Kidney capillary endothelial cell (primary cell): ENCODE results near the gene ARL4C.
"Not testable (repeated sequence)": the region's sequence is repeated elsewhere in the genome, so short reads cannot be mapped to it uniquely, and the experiment has no call there.

Experiments
- DNase-seq: peaks from one replicate; pipeline ENCODE4 v3.0.0-alpha.2; 2018; ENCODE audit warnings: low spot score

The ARL4C gene

DNA sequence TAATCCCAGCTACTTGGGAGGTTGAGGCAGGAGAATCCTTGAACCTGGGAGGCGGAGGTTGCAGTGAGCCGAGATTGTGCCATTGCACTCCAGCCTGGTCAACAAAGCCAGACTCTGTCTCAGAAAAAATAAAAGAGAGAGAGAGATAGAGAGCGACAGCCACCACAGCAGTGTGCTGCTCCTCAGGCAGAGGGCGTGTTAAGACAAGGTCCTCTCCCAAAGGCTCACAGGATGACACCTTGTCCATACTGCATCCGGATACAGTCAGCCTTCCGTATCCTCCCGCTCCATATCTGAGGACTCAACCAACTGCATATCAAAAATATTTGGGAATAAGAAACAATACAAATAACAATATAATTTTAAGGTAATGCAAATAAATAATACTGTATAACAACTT lies 20.1 kb downstream of the ARL4C start:
- no peak for DNase-seq

DNA sequence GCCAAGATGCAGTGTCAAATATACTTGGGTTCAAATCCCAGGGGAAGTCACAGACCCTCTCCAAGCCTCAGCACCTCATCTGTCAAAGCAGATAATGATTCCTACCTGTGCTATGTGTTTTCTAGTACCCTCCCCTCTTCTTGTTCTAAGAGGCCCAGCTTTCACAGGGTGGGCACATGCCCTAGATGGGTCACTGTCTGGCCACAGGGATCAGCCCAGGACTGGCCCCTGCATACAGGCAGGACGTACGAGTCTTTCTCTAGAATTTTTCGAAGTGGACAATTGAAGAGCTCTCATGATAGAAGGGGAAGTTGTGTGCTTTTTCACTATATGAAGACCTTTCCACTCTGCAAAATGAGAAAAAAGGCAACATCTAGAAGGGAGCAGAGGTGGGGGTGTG lies 22.2 kb downstream of the ARL4C start:
- no peak for DNase-seq

DNA sequence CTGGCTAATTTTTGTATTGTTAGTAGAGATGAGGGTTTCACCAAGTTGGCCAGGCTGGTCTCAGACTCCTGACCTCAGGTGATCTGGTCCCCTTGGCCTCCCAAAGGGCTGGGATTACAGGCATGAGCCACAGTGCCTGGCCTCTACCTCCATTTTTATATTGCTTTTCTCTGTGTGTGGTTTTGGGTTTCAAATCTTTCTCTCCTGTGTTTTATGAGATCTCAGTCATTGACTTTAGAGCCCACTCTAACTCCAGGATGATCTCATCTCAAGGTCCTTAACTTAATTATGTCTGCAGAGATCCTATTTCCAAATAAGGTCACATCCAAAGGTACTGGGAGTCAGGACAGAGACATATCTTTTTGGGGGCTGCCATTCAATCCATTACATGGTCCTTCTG lies 24.7 kb downstream of the ARL4C start:
- no peak for DNase-seq

- DNase-seq, result no peak
Measured at GRCh38 chr2:234469972-234470371, 26.9 kb downstream of the ARL4C start.

DNA sequence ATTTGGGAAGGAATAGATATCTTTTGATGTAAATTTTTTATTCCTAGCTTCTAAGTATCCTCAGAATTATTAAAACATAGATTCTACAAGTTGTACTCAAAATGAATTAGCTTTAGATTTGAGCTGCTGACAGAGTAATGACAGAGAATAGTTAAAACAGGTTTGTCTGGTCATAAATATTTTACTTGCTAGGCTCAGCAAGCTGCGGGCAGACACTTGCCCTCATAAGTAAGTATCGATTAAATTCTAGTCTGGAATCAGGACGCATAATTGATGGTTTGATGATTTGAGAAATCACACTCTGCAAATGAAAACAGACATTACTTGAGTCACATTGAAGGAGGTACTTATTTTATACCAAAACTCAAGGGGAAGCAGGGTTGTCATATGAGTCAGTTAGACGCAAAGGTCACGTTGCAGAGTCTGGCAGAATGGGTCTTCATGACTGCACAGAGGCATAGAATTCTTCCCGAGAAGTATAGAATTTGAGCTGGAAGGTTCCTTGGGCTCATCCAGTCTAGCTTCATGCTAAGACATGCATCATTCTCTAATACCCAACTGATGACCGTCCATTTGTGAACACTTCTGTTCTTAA lies 27.5 kb downstream of the ARL4C start:
- no peak for DNase-seq

DNA sequence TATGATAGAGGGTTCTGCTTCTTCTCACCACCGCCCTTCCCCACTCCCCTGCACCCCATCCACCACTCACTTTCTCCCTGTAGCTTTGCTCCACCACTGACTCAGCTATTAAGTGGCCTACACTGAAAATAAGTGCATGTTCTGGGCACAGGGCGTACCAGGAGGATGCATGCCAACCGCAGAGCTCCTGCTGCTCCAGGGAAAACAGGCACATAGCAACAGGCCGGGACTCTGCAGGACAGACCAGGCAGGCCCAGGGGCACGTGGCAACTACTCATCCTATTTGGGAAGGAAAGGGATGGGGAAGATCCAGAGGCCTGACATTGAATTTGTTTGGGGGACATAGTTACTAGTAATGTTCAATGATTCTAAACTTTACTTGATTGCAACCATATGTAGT lies 28.4 kb downstream of the ARL4C start:
- DNase-seq, result no peak

- no peak for DNase-seq
Measured at GRCh38 chr2:234467289-234467688, 29.6 kb downstream of the ARL4C start.

- DNase-seq, result no peak
Measured at GRCh38 chr2:234464291-234464645, 32.6 kb downstream of the ARL4C start.

DNA sequence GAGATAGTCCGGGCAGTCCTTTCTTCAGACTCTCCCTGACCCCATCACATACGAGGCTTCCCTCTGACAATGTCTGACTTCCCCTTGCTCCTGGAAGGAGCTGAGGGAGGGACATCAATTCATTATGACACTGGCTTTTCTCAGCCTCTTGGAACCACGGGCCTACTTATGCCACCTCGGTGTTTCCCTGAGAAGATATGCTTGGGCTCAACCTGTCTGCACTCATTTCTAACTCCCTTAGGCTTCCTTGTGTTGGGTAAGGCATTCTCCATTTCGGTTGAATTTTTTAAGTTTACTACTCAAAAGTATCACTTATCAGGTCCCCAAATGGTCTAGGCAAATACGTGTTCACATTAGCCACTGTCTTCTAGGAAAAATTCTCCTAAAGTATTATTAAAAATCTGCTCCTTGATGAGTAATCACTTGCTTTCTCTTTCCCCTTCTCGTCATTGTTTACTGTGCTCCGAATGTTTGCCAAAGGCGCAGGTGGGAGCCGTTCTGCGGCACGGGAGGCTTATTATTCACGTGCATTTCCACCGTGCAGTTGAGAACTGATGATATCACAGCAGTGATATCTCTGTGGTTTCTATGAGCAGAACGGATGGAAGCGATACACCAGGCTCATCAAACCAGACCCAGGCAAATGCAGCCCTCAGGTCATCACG lies 33.1 kb downstream of the ARL4C start:
- DNase-seq, result no peak

GRCh38 chr2:234462218-234462992 lies 34.5 kb downstream of the ARL4C start:
- no peak for DNase-seq

- DNase-seq, result no peak
Measured at GRCh38 chr2:234459401-234460009, 37.4 kb downstream of the ARL4C start.

DNA sequence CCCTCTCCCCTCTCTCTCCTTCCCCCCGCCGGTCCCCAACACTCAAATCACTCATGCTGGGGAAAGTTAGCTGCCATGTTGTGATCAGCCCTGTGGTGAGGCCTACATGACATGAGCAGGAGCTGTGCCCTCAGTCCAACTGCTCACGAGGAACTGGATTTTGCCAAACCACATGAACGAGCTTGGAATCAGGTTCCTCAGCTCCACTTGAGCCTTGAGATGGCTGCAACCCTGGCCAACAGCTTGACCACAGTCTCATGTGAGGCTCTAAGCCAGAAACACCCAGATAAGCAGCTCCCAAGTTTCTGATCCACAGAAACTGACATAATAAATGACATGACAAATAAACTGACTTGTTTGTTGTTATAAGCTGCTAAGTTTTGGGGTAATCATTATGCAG lies 38.4 kb downstream of the ARL4C start:
- DNase-seq, result no peak

DNA sequence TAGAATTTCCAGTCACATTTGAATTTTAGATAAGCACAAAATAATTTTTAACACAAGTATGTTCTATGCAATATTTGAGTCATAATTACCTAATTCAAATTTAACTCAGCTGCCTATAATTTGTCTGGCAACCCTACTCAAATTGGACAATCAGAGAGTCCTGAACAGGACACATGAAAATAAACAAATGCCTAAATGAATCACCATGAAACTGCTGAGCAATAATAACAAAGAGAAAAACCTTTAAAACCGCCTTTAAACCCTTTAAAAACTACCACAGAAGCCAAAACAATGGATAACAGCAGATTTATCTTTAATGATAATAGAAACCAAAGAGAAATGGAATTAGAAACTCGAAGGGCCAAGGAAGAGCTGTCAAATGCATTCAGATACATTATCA lies 39.5 kb downstream of the ARL4C start:
- DNase-seq, result no peak

- not testable (repeated sequence) for DNase-seq
Measured at GRCh38 chr2:234455246-234455645, 41.6 kb downstream of the ARL4C start.

DNA sequence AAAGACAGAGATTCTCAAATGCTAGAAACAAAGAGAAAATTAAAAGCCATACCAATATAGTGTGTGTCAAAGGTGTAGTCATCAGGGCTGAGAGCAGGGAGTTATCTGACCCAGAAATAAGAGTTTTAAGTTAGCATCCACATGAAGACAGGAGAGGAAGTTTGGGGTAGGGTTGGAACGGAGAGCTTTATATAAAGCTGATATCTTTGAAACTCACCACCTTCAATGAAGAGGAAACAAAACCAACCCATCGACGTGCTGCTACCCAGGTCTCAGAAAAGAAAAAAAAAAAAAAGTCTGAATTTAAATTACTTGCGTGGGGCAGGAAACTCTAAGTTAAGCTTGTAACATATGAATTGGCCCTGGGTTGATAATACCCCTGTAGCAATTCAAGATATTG lies 42.4 kb downstream of the ARL4C start:
- no peak for DNase-seq

GRCh38 chr2:234453216-234453615 lies 43.7 kb downstream of the ARL4C start:
- no peak for DNase-seq

DNA sequence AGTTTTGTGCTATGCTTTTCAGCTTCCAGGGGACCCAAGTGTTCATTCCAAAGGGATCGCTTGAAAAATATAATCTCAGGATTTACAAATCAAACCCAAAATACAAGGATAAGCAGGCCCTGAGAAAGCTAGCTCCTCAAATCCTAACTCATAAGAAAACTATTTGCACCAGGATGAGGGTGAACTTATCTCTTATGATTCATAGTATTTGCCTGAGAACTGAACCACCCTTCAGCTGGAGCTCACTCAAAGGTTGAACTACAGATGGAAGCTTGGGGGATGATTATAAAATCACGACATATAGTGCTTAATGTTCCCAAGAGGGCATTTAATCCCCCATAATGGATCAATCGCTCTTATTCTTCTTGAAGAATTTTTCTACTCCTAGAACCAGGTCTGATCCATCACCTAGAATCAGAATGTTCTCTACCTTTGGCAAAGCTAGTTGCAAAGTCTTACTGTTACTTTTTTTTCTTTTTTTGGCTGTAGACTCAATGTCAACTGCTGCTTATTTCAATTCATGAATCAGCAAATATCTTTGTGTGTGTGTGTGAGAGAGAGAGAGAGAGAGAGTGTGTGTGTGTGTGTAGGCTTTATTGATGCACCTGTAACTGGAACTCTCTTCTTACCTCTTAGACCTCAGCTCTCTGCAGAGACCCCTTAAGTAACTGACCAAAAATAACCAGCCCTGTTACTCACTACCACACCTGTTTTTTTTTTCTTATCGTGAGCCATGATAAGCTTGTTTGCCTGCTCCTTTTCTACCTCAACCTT lies 44.8 kb downstream of the ARL4C start:
- no peak for DNase-seq

DNA sequence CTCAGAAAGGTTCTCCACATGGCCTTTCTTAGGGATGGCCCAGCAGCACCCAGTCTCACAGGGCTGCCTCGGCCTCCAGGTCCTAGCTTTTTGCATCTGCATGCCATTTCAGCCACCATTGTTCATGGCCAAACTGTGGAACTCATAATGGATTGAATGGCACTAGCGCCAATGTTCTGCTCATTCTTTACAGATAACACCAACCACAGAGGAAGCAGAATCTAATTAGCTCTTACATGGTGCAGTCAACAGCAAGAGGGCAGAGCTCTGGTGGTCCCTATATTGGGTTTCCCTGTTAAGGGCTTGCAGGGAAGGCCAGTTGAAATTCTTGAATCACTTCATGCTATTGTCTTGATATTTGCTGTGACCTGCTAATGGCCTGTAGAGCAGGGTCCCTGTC lies 45.6 kb downstream of the ARL4C start:
- no peak for DNase-seq

GRCh38 chr2:234450431-234451124 lies 46.3 kb downstream of the ARL4C start:
- no peak for DNase-seq

DNA sequence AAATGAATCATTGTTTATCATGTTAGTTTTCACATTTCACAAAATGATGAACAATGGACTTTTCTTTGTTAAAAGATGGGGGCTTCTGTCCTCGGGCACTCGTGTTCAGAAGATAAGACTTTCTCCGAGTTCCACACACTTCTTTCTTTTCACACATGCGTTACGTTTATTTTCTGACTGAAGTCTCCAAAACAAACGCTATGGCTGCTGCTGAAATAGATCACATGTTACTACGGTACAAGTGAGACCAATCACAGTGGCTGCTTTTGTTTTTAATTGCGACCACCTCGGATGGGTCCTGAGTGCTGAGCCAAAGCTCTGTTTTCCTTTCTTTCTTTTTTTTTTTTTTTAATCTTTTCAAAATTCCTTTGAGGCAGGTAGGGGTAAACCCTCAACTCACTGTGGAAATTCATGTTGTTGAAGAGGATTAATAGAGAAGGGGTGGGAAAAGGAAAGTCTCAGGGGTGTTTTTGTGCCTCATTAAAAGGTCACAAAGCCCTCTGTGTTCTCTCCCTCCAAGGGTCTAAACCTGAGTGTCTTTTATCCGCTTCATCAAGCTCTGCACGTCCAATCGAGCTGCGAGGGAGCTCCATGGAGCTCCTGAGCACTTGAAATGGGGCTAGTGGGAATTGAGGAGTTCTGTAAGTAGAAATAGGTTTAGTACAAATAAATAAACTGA lies 48.2 kb downstream of the ARL4C start:
- no peak for DNase-seq

DNA sequence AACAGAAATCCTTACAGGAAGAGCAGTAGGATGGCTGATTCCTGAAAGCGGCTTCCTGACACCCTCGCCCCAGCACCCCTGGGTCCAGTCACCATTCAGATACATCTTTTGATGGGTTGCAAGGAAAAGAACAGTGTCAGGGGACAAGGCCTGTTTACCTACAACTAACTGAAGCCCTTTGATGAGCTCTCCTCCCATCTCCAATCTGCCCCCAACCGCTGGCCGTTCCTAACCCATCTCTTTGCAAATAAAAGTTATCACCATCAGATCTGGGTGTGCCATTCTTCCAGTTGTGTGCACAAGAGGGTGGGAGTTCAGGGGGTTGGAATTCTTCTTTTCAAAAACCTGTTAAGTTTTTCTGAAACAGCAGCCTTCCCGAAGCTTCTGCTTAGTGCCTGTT lies 48.9 kb downstream of the ARL4C start:
- DNase-seq, result no peak
